ENCODE results near the gene OLA1.

DNA sequence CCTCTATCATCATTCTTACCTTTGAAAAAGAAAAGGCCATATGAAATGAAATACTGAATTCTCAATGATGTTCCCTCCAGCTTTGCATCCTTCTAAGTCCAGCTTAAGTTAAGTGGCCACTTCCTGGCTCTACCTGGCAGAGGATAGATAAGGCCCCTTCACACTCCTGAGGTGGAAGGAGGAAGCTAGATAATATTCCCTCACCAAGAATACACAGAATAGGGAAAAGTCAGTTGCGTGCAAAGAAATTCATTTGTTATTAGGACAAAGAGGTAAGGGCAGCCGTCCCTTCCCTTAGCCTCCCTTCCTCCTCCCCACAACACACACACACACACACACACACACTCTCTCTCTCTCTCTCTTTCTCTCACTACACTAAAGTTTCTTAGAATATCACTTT, 37.5 kb downstream of the OLA1 start:
- TF ChIP-seq, protein P1, sequence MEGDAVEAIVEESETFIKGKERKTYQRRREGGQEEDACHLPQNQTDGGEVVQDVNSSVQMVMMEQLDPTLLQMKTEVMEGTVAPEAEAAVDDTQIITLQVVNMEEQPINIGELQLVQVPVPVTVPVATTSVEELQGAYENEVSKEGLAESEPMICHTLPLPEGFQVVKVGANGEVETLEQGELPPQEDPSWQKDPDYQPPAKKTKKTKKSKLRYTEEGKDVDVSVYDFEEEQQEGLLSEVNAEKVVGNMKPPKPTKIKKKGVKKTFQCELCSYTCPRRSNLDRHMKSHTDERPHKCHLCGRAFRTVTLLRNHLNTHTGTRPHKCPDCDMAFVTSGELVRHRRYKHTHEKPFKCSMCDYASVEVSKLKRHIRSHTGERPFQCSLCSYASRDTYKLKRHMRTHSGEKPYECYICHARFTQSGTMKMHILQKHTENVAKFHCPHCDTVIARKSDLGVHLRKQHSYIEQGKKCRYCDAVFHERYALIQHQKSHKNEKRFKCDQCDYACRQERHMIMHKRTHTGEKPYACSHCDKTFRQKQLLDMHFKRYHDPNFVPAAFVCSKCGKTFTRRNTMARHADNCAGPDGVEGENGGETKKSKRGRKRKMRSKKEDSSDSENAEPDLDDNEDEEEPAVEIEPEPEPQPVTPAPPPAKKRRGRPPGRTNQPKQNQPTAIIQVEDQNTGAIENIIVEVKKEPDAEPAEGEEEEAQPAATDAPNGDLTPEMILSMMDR (IDR thresholded peaks at IDR 0.05; ENCODE audit: low read depth, low read length, poor library complexity, severe bottlenecking) = no peak
- no peak for TF ChIP-seq EZH2phosphoT487 (IDR thresholded peaks at IDR 0.05; ENCODE audit: borderline replicate concordance, low read length)
